DLD1 (cell line): ENCODE measurements around the gene COQ9.

Experiments used
- in situ Hi-C: cut with HindIII; loops from 2 replicates; pipeline ENCODE4 v1.10.0; 2017; ENCODE audit warnings: low sequenced_read_pairs

Gene COQ9

DNA sequence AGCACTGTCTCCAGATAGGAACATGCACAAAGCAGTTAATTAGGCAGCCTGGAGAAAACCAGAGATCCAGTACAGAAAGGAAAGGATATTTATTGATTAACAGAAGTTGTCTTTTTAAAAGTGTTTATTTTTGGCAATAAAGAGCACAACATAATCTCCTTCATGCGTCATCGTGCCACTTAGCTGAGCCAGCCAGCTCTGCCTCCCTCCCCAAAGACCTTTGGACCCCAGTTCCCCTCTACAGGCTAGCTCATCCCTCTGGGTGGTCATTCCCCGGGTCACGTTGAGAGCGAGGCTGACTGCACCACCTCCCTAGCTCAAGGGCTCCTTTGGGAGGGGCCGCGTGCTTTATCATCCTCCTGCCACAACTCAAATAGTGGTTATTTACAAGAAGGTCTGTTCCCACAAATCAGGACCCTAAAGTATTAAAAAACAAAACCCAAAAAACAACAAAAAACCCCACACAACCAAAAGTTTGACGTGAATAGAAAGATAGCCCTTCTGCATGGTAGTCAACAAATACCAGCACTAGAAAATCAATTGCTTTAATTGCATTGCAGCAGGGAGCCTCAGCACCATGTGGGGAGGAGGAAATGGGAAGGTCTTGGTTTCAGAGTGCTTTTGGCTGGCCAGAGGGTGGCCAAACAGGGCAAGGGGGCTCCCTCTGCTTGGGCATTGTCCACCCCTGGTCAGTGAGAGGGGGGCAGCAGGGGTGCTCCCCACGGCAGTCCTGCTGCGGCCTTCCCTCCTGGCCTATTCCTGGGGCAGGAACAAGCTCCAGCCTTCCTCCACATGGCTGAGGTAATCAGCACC lies 24.8 kb downstream of the COQ9 start:
- in situ Hi-C loops = no loop called here

DNA sequence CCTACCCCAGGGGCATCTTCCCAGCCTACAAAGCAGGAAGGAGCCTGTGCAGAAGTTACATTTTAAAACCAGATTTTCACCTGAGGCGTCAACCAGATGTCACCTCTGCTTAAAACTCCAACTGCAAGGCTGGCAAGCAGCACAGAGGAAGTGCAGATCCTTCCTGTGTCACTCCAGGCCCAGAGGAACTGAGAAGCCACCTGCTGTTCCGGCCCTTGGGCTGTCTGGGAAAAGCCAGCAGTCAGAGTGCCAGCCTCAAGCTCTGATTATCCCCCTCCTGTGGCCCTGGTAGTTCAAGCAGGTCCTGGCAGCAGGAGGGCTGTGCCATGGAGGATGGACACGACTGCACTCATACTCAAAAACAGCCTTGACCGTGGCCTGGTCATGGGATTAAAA lies 25.4 kb downstream of the COQ9 start:
- in situ Hi-C loops = no loop called here

GRCh38 chr16:57473176-57473840 lies 26.0 kb downstream of the COQ9 start:
- in situ Hi-C loops = no loop called here

GRCh38 chr16:57473906-57474305 lies 26.6 kb downstream of the COQ9 start:
- in situ Hi-C loops = no loop called here

DNA sequence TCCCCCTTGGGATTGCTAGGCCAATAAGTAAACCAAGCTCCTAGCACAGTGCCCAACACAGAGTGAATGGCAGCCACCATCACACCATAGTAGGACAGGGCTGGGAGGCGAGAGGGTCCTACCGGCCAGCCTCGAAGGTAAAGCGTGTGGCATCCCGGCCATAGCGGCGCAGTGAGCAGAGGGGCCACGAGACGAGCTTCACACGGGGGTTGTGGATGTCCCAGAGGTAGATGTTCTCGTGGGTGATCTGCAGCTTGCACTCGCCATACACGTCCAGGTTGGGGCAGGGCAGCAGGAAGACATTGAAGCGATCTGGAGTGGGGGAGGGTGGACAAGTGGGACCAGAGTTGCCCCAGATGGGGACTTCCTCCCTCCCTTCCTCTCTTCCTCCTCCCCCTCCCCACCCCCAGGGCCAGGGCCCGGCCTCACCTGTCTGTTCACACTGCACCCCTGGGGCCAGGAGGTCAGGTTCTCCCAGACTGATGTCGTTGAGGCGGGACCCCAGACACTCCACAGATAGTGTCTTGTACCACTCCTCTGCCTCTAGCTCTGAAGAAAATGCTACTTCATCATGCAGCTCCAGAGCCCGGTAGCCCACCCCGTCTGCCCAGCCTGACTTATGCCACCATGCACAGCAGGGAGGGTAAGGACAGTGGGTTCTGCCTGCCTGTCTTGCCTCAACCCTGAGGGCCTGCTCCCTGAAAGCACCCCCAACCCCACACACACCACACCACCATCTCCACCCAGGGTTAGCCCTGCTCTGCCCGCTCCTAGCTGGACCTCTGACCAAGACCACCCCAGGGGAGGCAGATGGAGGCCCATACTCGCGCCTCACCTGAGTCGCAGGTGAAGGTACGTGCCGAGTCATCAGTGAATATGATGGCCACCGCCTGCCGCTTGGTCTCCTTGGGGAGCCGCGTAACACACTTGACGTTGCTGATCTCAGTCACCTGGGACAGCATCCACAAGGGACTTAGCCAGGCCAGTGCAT lies 27.7 kb downstream of the COQ9 start:
- in situ Hi-C loops = no loop called here

DNA sequence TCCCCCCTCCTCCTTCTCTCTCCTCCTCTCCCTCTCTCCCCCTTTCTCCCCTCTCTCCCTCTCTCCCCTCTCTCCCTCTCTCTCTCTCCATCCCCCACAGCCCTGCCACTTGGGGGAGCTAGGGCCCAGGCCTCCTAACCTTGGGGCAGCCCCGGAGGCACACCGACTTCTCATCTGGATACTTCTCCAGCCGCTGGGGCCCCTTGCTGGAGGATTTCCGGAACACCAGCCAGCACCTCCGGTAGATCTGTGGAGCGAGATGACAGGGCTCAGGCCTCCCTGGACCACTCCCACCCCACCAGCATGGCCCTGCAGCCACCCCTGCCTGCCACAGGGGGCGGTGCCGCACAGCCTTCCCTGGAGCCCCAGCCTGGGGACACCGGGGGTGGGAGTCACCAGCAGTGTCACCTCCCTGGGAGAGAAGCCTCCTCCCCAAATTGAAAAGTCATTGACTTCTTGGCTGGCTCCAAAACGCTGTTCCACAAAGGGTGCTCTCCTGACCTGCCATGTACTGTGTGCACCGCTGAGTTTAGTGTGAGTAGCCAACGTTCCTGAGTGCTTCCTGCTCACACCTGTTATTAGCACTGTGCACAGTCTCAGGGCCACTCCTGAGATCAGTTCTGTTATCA lies 28.5 kb downstream of the COQ9 start:
- in situ Hi-C loops = no loop called here

- in situ Hi-C loops = no loop called here
These were observed 29.5 kb downstream of the COQ9 start for GRCh38 chr16:57476546-57477410.

DNA sequence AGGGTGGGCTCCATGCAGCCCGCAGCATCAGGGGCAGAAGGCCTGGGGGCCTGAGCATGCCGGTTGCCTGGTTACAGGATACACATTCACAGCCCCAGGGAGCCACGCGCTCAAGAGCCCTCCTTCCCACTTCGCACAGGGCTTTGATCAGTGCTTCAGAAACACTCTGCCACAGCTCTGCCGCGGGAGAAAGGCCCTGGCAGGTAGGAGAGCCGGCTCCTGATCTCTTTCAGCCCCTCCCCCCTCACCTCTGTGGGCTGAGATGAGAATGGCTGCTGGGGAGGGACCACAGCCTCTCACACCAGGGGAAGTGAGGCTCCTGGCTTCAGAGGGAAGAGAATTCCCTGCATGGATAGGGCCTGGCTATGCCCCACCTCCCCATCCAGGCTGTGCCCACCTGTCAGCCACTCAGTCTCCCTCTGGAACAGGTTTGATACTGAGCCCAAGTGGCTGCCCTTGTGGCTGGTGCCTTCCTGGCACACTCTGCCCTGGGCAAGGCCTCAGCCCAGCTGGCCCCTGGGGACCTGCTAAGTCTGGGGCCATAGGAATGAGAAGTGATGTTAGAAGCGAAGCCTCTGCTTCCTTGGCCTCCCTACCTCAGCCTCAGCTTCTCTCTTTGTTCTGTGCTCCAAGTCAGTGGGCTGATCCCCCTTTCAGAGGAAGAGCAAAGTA lies 30.4 kb downstream of the COQ9 start:
- in situ Hi-C loops = no loop called here

GRCh38 chr16:57478396-57479204 lies 31.3 kb downstream of the COQ9 start:
- in situ Hi-C loops = no loop called here

- in situ Hi-C loops = no loop called here
These were observed 32.1 kb downstream of the COQ9 start for GRCh38 chr16:57479205-57479975.

- in situ Hi-C loops = no loop called here
These were observed 32.9 kb downstream of the COQ9 start for GRCh38 chr16:57479976-57480753.

DNA sequence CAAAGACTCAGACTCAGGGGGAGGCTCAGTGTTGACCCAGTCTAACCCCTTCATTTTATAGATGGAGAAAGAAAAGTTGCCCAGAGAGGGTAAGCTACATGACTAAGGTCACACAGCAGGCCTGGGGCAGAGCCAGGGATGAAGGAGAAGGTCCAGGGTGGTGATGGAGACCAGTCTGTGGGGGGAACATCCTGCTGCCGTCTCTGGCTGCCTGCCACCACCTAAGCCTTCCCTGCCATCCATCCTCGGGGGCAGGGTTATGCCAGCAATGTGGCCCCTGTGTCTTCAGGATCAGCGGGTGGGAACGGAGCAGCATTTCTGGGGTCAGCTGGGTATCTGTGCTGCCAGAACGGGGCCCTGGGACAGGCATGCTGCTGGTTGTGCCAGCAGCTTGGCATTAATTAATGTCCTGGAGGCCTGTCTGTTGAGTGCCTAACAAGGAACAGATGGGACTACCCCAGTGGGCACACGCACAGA lies 33.5 kb downstream of the COQ9 start:
- in situ Hi-C loops = no loop called here

GRCh38 chr16:57481421-57481820 lies 34.1 kb downstream of the COQ9 start:
- in situ Hi-C loops = no loop called here

DNA sequence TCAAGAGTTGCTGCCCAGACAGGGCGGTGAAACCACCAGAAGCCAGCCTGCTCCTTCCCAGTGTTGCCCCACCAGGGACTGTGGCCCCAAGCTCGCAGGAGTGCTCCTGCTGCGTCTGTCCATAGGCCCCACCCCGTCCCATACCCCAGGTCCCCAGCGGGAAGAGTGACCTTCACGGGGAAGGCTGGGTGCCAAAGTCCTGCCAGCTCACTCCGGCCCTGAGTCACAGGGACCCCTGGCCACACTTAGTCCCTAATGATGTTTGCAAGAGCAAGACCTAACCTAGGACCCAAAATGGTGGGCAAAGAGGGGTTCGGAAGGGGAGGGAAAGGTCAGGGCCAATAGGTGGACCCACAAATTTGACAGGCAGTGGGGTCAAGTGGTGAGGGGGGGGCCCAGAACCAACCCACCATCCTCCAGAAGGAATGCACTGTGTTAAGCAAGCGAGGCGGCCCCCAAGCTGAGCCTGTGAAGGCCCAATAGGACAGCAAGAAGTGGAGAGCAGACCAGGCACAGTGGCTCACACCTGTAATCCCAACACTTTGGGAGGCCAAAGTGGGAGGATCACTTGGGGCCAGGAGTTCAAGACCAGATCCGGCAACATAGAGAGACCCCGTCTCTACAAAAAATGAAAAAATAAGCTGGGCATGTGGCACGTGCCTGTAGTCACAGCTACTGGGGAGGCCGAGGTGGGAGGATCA lies 35.7 kb downstream of the COQ9 start:
- in situ Hi-C loops = no loop called here

DNA sequence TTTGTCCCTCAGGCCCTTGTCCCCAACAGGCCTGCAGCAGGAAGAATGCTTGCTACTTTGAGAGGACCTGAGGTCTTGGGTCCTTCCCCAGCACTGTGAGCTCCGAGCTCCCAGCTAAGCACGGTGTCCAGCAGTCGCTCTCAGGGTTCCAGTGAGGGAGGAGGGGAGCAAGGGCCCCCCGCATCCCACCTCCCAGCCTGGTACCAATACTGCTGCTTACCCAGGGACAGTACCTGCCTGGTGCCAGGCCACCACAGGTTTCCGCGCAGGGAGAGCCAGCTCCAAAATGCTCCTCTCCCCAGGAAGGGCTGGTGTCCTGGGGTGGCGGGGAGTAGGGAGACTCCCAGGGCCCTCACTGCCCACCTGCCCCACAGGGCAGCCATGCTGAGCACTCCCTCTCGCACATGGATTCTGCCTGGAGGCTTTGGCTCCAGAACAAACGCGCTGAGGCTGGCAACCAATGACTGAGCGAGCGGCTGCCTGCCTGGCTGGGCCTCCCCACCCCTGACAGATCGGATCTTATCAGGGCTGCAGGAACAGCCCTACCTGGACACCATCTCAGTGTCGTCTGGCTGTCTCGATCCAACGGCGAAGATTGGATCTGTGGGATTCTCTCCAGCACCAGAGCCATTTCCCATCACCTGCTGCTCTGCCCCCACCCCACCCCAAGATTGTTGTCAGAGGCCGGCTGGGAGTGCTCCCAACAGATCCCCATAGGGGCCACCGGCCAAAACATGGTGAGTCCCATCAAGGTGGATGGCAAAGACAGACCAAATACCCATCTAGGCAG lies 36.6 kb downstream of the COQ9 start:
- in situ Hi-C loops = no loop called here
